SK-N-MC (cell line): Measurements from ENCODE around the gene FABP6.

Source experiments
- EZH2 ChIP-seq: fragments of 200-600 bp; sonication (generic); IDR thresholded peaks from one replicate; pipeline ENCODE4 v1.6.1; 2017; ENCODE audit warnings: antibody characterized with exemption
- POLR2AphosphoS5 ChIP-seq: IDR thresholded peaks from 2 replicates; pipeline ENCODE4 v1.6.1; 2012; ENCODE audit warnings: mild to moderate bottlenecking, low read depth, low read length, borderline replicate concordance

GRCh38 chr5:160250226-160250625 lies 20.9 kb downstream of the FABP6 start:
- TF ChIP-seq EZH2 (no peak), POLR2AphosphoS5 (no peak)
